ENCODE measurements around the gene PRKN. TPM values are rescaled to one million over a fixed set of nuclear protein-coding genes. Genes with fewer than 3 reads are reported as not detected.

The PRKN gene
- total and polyA plus RNA-seq, 2 experiments from 2014 or later = 2.3 to 3.9 TPM

DNA sequence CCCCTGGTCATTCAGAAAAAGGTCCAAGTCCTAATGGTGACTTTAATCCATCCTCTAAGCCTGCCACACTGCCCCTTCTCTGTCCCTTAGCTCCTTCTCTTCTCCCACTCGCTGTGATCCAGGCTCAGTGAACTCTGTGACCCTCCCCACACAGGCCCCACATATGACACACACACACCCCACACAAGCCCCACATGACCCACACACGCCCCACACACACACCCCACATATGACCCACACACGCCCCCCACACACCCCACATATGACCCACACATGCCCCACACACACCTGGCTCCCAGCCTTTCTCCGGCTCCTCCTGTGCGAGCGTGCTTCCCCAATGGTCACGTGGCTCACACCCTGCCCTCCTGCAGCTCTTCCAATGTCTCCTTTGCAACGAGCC, 925.3 kb downstream of the PRKN start:
- TF ChIP-seq, protein P1, sequence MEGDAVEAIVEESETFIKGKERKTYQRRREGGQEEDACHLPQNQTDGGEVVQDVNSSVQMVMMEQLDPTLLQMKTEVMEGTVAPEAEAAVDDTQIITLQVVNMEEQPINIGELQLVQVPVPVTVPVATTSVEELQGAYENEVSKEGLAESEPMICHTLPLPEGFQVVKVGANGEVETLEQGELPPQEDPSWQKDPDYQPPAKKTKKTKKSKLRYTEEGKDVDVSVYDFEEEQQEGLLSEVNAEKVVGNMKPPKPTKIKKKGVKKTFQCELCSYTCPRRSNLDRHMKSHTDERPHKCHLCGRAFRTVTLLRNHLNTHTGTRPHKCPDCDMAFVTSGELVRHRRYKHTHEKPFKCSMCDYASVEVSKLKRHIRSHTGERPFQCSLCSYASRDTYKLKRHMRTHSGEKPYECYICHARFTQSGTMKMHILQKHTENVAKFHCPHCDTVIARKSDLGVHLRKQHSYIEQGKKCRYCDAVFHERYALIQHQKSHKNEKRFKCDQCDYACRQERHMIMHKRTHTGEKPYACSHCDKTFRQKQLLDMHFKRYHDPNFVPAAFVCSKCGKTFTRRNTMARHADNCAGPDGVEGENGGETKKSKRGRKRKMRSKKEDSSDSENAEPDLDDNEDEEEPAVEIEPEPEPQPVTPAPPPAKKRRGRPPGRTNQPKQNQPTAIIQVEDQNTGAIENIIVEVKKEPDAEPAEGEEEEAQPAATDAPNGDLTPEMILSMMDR (IDR thresholded peaks at IDR 0.05; ENCODE audit: poor library complexity) = no peak
- TF ChIP-seq EZH2phosphoT487 (IDR thresholded peaks at IDR 0.05; ENCODE audit: low read depth, severe bottlenecking, unreplicated experiment) (no peak), EZH2 (IDR thresholded peaks at IDR 0.05; ENCODE audit: borderline replicate concordance) (no peak)
- WGBS (ENCODE audit: low lambda C conversion rate, missing lambda C conversion rate) = 96% methylated on average over 7 of the region's 8 CpGs
- Histone ChIP-seq H3K79me2 (no peaks in the 10 kb centered on the region), H2AFZ (no peak overlapping the region), H3K9me3 (ENCODE audit: low read depth) (no peaks in the 10 kb centered on the region), H3K36me3 (replicated peaks; ENCODE audit: insufficient read depth, low read depth) (no peaks in the 10 kb centered on the region), H4K20me1 (ENCODE audit: insufficient read depth, poor library complexity, severe bottlenecking) (no peaks in the 10 kb centered on the region), H3K9me2 (replicated peaks; ENCODE audit: insufficient read depth) (no peaks in the 10 kb centered on the region), H3K4me2 (no peak overlapping the region), H3K4me3 (no peak overlapping the region), H3K27me3 (no peaks in the 10 kb centered on the region), H3K27ac (no peak overlapping the region), H3K4me1 (ENCODE audit: insufficient read depth) (no peaks in the 10 kb centered on the region)
- no peak for DNase-seq (ENCODE audit: low spot score)

DNA sequence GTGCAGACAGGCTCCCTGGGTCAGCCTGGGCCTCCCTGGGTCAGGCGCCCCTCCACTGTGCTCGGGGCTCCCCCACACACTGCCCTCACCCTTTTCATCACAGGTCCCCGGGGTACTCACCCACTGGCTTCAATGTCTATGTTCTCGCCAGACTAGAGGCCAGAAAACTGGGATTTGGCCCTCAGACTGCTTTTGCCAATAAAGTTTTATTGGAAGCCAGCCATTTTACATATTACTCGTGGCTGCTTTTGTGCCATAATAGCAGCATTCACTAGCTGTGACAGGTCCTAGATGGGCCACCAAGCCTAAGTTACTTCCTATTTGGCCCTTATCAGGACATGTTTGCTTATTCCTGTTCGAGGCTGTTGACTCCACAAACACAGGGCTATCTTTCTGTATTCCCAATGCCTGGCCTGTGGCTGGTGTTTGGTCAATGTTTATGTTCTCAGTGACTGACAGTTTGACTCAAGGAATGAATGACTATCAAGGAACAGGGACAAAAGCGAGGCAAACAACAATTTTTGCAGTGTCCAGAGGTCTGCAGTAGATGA, 928.6 kb downstream of the PRKN start:
- TF ChIP-seq EZH2phosphoT487 (IDR thresholded peaks at IDR 0.05; ENCODE audit: low read depth, severe bottlenecking, unreplicated experiment) = no peak
- TF ChIP-seq EZH2 (IDR thresholded peaks at IDR 0.05; ENCODE audit: borderline replicate concordance) = no peak
- TF ChIP-seq, protein P1 (IDR thresholded peaks at IDR 0.05; ENCODE audit: poor library complexity) = no peak
- no peaks in the 10 kb centered on the region for H4K20me1 ChIP-seq (ENCODE audit: insufficient read depth, poor library complexity, severe bottlenecking)
- H3K27ac ChIP-seq = no peak overlapping the region
- H3K27me3 ChIP-seq = no peaks in the 10 kb centered on the region
- WGBS (ENCODE audit: low lambda C conversion rate, missing lambda C conversion rate) = 67% methylated on average over 7 of the region's 7 CpGs
- no peak overlapping the region for H2AFZ ChIP-seq
- no peaks in the 10 kb centered on the region for H3K36me3 ChIP-seq (replicated peaks; ENCODE audit: insufficient read depth, low read depth)
- no peaks in the 10 kb centered on the region for H3K79me2 ChIP-seq
- DNase-seq (ENCODE audit: low spot score) = no peak
- H3K9me3 ChIP-seq (ENCODE audit: low read depth) = no peaks in the 10 kb centered on the region
- no peak overlapping the region for H3K4me3 ChIP-seq
- H3K4me2 ChIP-seq = no peak overlapping the region
- H3K9me2 ChIP-seq (replicated peaks; ENCODE audit: insufficient read depth) = no peaks in the 10 kb centered on the region
- H3K4me1 ChIP-seq (ENCODE audit: insufficient read depth) = no peaks in the 10 kb centered on the region

DNA sequence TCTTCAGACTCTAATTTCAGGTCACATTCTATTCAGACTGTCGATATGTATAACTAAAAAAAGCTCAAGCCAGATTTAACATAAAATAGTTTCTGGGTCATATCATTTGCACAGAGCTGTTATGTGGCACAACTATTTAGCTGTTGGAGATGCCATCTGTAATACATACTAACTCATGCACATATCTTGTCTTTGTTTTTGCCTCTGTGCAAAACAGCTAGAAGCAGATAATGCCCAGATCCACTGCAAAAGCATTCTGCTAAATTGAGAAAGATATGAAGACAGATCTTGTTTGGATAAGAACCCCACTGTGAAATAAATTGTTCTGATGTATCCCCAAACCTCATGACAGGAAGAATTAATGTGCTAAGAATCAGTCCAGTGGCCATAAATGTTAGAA, 930.9 kb downstream of the PRKN start:
- WGBS (ENCODE audit: low lambda C conversion rate, missing lambda C conversion rate) = 62% methylated on average over 1 of the region's 1 CpG
- no peaks in the 10 kb centered on the region for H3K36me3 ChIP-seq (replicated peaks; ENCODE audit: insufficient read depth, low read depth)
- H3K4me1 ChIP-seq (ENCODE audit: insufficient read depth) = no peaks in the 10 kb centered on the region
- H3K9me2 ChIP-seq (replicated peaks; ENCODE audit: insufficient read depth) = no peaks in the 10 kb centered on the region
- H3K79me2 ChIP-seq = no peaks in the 10 kb centered on the region
- H3K4me2 ChIP-seq = no peak overlapping the region
- no peak overlapping the region for H3K4me3 ChIP-seq
- no peaks in the 10 kb centered on the region for H3K9me3 ChIP-seq (ENCODE audit: low read depth)
- H3K27ac ChIP-seq = no peak overlapping the region
- H2AFZ ChIP-seq = no peak overlapping the region
- H3K27me3 ChIP-seq = no peaks in the 10 kb centered on the region
- TF ChIP-seq EZH2 (IDR thresholded peaks at IDR 0.05; ENCODE audit: borderline replicate concordance) (no peak), EZH2phosphoT487 (IDR thresholded peaks at IDR 0.05; ENCODE audit: low read depth, severe bottlenecking, unreplicated experiment) (no peak)
- TF ChIP-seq, protein P1 (IDR thresholded peaks at IDR 0.05; ENCODE audit: poor library complexity) = no peak
- H4K20me1 ChIP-seq (ENCODE audit: insufficient read depth, poor library complexity, severe bottlenecking) = no peaks in the 10 kb centered on the region
- DNase-seq (ENCODE audit: low spot score) = no peak
